ENCODE results near the gene CLPTM1L. TPM values are rescaled to one million over a fixed set of nuclear protein-coding genes. Genes with fewer than 3 reads are reported as not detected.

Gene CLPTM1L
- polyA plus RNA-seq, 3 donors, result 14.1 to 76.2 (median 35.0) TPM

DNA sequence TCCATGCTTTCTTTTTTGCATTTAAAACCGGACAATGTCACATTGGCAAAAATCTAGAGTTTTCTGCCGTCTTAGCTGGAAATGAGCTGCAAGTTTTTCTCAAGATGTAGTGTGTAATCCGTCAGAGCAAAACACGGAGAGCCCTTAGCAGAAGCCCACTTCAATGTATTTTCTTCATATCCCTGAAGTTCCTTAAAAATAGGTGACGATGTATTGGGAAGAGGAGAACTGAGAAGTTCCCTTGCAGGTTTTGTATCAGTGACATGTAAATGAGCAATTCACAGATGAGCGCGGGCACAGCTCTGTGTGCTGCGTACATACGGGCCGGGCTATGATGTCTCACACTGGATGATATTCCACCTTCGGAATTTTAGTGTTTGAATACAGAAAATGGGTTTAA is 14.8 kb upstream of the CLPTM1L start:
- no peaks in the 10 kb centered on the region for H3K9me3 Mint-ChIP-seq
- peaks cover 17 to 31% (median 28%) of the 10 kb centered on the region in 3 donors for H3K27me3 Mint-ChIP-seq (ENCODE audit: low read depth in 3 of 3)
- Histone ChIP-seq H3K4me2 (replicated peaks; ENCODE audit: extremely low read depth, low read length, poor library complexity, severe bottlenecking) (no peak overlapping the region), H3K9me3 (replicated peaks in 1 of 2; ENCODE audit: control insufficient read depth in 1 of 2, insufficient read depth in 1 of 2, low read length in 2 of 2) (no peaks in the 10 kb centered on the region), H3K27ac (ENCODE audit: low read depth in 1 of 2, low read length in 2 of 2) (no peak overlapping the region), H3K4me1 (ENCODE audit: control insufficient read depth in 1 of 2, insufficient read depth in 2 of 2, low read length in 2 of 2) (no peaks in the 10 kb centered on the region), H4K20me1 (ENCODE audit: insufficient read depth, low read length) (no peaks in the 10 kb centered on the region), H3K4me3 (replicated peaks in 1 of 3; ENCODE audit: low read depth in 2 of 3, low read length in 3 of 3) (no peak overlapping the region), H3K9ac (ENCODE audit: insufficient read depth, low read length, poor library complexity, severe bottlenecking) (no peak overlapping the region), H3K27me3 (ENCODE audit: control insufficient read depth in 2 of 2, insufficient read depth in 2 of 2, low read length in 2 of 2) (no peaks in the 10 kb centered on the region), H2AFZ (ENCODE audit: insufficient read depth, low read depth, low read length, poor library complexity, severe bottlenecking) (no peak overlapping the region), H3K36me3 (replicated peaks in 1 of 2; ENCODE audit: control insufficient read depth in 1 of 2, insufficient read depth in 2 of 2, low read length in 2 of 2) (no peaks in the 10 kb centered on the region), H3K79me2 (ENCODE audit: insufficient read depth, low read length) (no peaks in the 10 kb centered on the region)
- TF ChIP-seq, protein P1, sequence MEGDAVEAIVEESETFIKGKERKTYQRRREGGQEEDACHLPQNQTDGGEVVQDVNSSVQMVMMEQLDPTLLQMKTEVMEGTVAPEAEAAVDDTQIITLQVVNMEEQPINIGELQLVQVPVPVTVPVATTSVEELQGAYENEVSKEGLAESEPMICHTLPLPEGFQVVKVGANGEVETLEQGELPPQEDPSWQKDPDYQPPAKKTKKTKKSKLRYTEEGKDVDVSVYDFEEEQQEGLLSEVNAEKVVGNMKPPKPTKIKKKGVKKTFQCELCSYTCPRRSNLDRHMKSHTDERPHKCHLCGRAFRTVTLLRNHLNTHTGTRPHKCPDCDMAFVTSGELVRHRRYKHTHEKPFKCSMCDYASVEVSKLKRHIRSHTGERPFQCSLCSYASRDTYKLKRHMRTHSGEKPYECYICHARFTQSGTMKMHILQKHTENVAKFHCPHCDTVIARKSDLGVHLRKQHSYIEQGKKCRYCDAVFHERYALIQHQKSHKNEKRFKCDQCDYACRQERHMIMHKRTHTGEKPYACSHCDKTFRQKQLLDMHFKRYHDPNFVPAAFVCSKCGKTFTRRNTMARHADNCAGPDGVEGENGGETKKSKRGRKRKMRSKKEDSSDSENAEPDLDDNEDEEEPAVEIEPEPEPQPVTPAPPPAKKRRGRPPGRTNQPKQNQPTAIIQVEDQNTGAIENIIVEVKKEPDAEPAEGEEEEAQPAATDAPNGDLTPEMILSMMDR (IDR thresholded peaks at IDR 0.05), result no peak
- H3K4me1 Mint-ChIP-seq, result no peaks in the 10 kb centered on the region
- DNase-seq, result no peak
- intact Hi-C loops (cut with micrococcal nuclease), result loop anchor here in 1 of 2 donors (1.0 to 10.0 kb wide), 2 partner anchors 26 to 435 kb away; partner anchors contain the start of gene MRPL36
- no peak overlapping the region for H3K27ac Mint-ChIP-seq
- no peaks in the 10 kb centered on the region for H3K36me3 Mint-ChIP-seq
- no peak overlapping the region for H3K4me3 Mint-ChIP-seq
- WGBS (ENCODE audit: insufficient coverage), result 88% methylated on average over 4 of the region's 11 CpGs

DNA sequence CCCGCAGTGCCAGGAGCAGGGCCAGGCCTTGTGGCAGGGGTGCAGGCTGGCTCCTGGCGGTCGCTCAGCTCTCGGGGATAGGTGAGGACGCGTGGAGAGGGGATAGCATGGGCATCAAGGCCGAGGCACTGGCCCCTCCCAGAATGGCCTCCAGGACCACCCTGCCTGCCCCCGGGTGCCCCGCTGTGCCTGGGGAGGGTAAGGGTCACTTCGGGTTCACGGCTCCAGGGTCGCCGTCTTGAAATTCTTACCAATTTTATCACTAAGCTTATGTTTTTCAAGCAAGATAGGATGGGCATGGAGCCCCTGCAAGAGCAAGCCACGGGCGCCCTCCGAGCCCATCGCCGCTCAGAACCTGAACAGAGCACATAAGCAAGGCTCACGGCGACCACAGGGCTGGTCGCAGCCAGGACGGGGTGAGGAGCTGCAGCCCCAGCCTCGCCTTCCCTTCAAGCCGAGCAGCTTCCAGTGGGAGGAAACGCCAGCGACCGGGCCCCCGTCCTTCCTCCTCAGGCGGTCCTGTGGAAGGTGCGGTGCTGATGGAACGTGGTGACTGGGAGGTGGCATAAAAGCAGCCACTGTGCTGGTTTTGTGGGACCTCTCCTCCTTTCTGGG is 14.2 kb upstream of the CLPTM1L start:
- Mint-ChIP-seq H3K4me1 (no peaks in the 10 kb centered on the region), H3K36me3 (no peaks in the 10 kb centered on the region), H3K27me3 (ENCODE audit: low read depth in 3 of 3) (peaks cover 12 to 30% (median 24%) of the 10 kb centered on the region in 3 donors), H3K9me3 (no peaks in the 10 kb centered on the region), H3K27ac (no peak overlapping the region), H3K4me3 (no peak overlapping the region)
- H4K20me1 ChIP-seq (ENCODE audit: insufficient read depth, low read length), result no peaks in the 10 kb centered on the region
- H3K4me1 ChIP-seq (ENCODE audit: control insufficient read depth in 1 of 2, insufficient read depth in 2 of 2, low read length in 2 of 2), result no peaks in the 10 kb centered on the region
- peaks cover 0 to 2% of the 10 kb centered on the region in 2 donors for H3K27me3 ChIP-seq (ENCODE audit: control insufficient read depth in 2 of 2, insufficient read depth in 2 of 2, low read length in 2 of 2)
- no peak overlapping the region for H3K4me3 ChIP-seq (replicated peaks in 1 of 3; ENCODE audit: low read depth in 2 of 3, low read length in 3 of 3)
- WGBS (ENCODE audit: insufficient coverage), result 81% methylated on average over 13 of the region's 31 CpGs
- no peak overlapping the region for H3K27ac ChIP-seq (ENCODE audit: low read depth in 1 of 2, low read length in 2 of 2)
- no peak overlapping the region for H2AFZ ChIP-seq (ENCODE audit: insufficient read depth, low read depth, low read length, poor library complexity, severe bottlenecking)
- no peak overlapping the region for H3K4me2 ChIP-seq (replicated peaks; ENCODE audit: extremely low read depth, low read length, poor library complexity, severe bottlenecking)
- TF ChIP-seq, protein P1 (IDR thresholded peaks at IDR 0.05), result no peak
- intact Hi-C loops (cut with micrococcal nuclease), result loop anchor here in 1 of 2 donors (10.0 kb wide), 1 partner anchor 436 kb away; the partner anchor contains the start of gene MRPL36
- no peak for DNase-seq
- no peak overlapping the region for H3K9ac ChIP-seq (ENCODE audit: insufficient read depth, low read length, poor library complexity, severe bottlenecking)
- no peaks in the 10 kb centered on the region for H3K36me3 ChIP-seq (replicated peaks in 1 of 2; ENCODE audit: control insufficient read depth in 1 of 2, insufficient read depth in 2 of 2, low read length in 2 of 2)
- H3K9me3 ChIP-seq (replicated peaks in 1 of 2; ENCODE audit: control insufficient read depth in 1 of 2, insufficient read depth in 1 of 2, low read length in 2 of 2), result no peaks in the 10 kb centered on the region
- H3K79me2 ChIP-seq (ENCODE audit: insufficient read depth, low read length), result no peaks in the 10 kb centered on the region
